ENCODE data around the gene ZKSCAN7.

- TF ChIP-seq EZH2phosphoT487 (IDR thresholded peaks at IDR 0.05; ENCODE audit: borderline replicate concordance, low read length), result no peak
- TF ChIP-seq, protein P1, sequence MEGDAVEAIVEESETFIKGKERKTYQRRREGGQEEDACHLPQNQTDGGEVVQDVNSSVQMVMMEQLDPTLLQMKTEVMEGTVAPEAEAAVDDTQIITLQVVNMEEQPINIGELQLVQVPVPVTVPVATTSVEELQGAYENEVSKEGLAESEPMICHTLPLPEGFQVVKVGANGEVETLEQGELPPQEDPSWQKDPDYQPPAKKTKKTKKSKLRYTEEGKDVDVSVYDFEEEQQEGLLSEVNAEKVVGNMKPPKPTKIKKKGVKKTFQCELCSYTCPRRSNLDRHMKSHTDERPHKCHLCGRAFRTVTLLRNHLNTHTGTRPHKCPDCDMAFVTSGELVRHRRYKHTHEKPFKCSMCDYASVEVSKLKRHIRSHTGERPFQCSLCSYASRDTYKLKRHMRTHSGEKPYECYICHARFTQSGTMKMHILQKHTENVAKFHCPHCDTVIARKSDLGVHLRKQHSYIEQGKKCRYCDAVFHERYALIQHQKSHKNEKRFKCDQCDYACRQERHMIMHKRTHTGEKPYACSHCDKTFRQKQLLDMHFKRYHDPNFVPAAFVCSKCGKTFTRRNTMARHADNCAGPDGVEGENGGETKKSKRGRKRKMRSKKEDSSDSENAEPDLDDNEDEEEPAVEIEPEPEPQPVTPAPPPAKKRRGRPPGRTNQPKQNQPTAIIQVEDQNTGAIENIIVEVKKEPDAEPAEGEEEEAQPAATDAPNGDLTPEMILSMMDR (conservative IDR thresholded peaks at IDR 0.05; ENCODE audit: low read depth, low read length), result peak; percentile 65
Observed at GRCh38 chr3:44529927-44530326, 25.1 kb upstream of the ZKSCAN7 start.

Data from PC-3 (cell line).